Liver (tissue), 9 donors: ENCODE measurements around the gene OSBPL5. TPM values are rescaled to one million over a fixed set of nuclear protein-coding genes. Genes with fewer than 3 reads are reported as not detected.

Experiments used
- DNase-seq: peaks from one replicate; pipeline ENCODE4 v3.0.0-alpha.2; 2017; ENCODE audit warnings: low spot score
- H3K27ac ChIP-seq, 2 donors: one replicate each; pipeline ENCODE4 v1.7.0; 2013; ENCODE audit warnings: inconsistent platforms in 2 of 2, low read length in 2 of 2, control low read depth in 1 of 2, low read depth in 1 of 2, mild to moderate bottlenecking in 1 of 2
- H3K27me3 ChIP-seq, 4 donors: one replicate each; pipeline versions ENCODE4 v1.6.1 to v1.7.0; 2013; ENCODE audit warnings: low read length in 3 of 4, inconsistent platforms in 1 of 4, mild to moderate bottlenecking in 1 of 4, moderate library complexity in 1 of 4; ENCODE audit not compliant: control insufficient read depth in 4 of 4, insufficient read depth in 4 of 4
- H3K36me3 ChIP-seq, 4 donors: one replicate each; pipeline versions ENCODE4 v1.6.1 to v1.7.0; 2013; ENCODE audit warnings: low read length in 3 of 4, mild to moderate bottlenecking in 3 of 4, low read depth in 1 of 4, moderate library complexity in 1 of 4; ENCODE audit not compliant: control insufficient read depth in 4 of 4, insufficient read depth in 3 of 4
- H3K4me1 ChIP-seq, 4 donors: one replicate each; pipeline versions ENCODE4 v1.6.1 to v1.7.0; 2013; ENCODE audit warnings: low read length in 3 of 4, mild to moderate bottlenecking in 3 of 4, moderate library complexity in 1 of 4; ENCODE audit not compliant: control insufficient read depth in 4 of 4, insufficient read depth in 4 of 4
- H3K4me3 ChIP-seq, 3 donors: one replicate each; pipeline versions ENCODE4 v1.6.1 to v1.7.0; 2013; ENCODE audit warnings: low read length in 3 of 3, control low read depth in 1 of 3, low read depth in 1 of 3, mild to moderate bottlenecking in 1 of 3
- H3K9ac ChIP-seq, 2 donors: one replicate each; pipeline ENCODE4 v1.7.0; 2013; ENCODE audit warnings: low read length in 2 of 2, mild to moderate bottlenecking in 2 of 2, moderate library complexity in 2 of 2, control low read depth in 1 of 2, low read depth in 1 of 2
- H3K9me3 ChIP-seq, 4 donors: one replicate each; pipeline versions ENCODE4 v1.6.1 to v1.7.0; 2013; ENCODE audit warnings: low read length in 3 of 4; ENCODE audit not compliant: control insufficient read depth in 4 of 4
- ATF3 ChIP-seq: IDR thresholded peaks from 2 replicates; pipeline ENCODE4 v1.6.1; 2016; ENCODE audit warnings: antibody characterized with exemption
- CTCF ChIP-seq: fragments of 150-350 bp; IDR thresholded peaks from 2 replicates; pipeline ENCODE4 v1.5.1; 2017; ENCODE audit warnings: improper control_type of control experiment, low read depth, low read length; ENCODE audit not compliant: missing input control
- EGR1 ChIP-seq, 2 donors: IDR thresholded peaks; 2 replicates each; pipeline ENCODE4 v1.6.1; 2016 to 2018; ENCODE audit warnings: antibody characterized with exemption in 2 of 2, low read depth in 2 of 2
- FOXA1 ChIP-seq: IDR thresholded peaks from 2 replicates; pipeline ENCODE4 v1.6.1; 2016; ENCODE audit warnings: antibody characterized with exemption
- FOXA2 ChIP-seq: IDR thresholded peaks from 2 replicates; pipeline ENCODE4 v1.6.1; 2016; ENCODE audit warnings: antibody characterized with exemption
- GABPA ChIP-seq, 2 donors: IDR thresholded peaks in 1 of 2; conservative IDR thresholded peaks in 1 of 2; 2 replicates each; pipeline ENCODE4 v1.6.1; 2016; ENCODE audit warnings: antibody characterized with exemption in 2 of 2, mild to moderate bottlenecking in 1 of 2, moderate library complexity in 1 of 2
- HNF4A ChIP-seq, 2 donors: conservative IDR thresholded peaks; 2 replicates each; pipeline ENCODE4 v1.6.1; 2016; ENCODE audit warnings: antibody characterized with exemption in 2 of 2, mild to moderate bottlenecking in 2 of 2
- HNF4G ChIP-seq: IDR thresholded peaks from 2 replicates; pipeline ENCODE4 v1.6.1; 2016; ENCODE audit warnings: antibody characterized with exemption
- JUND ChIP-seq, 2 donors: IDR thresholded peaks; 2 replicates each; pipeline ENCODE4 v1.6.1; 2016; ENCODE audit warnings: antibody characterized with exemption in 2 of 2
- MAX ChIP-seq: IDR thresholded peaks from 2 replicates; pipeline ENCODE4 v1.6.1; 2016; ENCODE audit warnings: antibody characterized with exemption
- NR2F2 ChIP-seq: IDR thresholded peaks from 2 replicates; pipeline ENCODE4 v1.6.1; 2016; ENCODE audit warnings: antibody characterized with exemption
- RAD21 ChIP-seq, 2 donors: IDR thresholded peaks; 2 replicates each; pipeline ENCODE4 v1.6.1; 2016; ENCODE audit warnings: antibody characterized with exemption in 2 of 2, mild to moderate bottlenecking in 2 of 2
- REST ChIP-seq: IDR thresholded peaks from 2 replicates; pipeline ENCODE4 v1.6.1; 2016; ENCODE audit warnings: antibody characterized with exemption, mild to moderate bottlenecking
- RXRA ChIP-seq, 2 donors: IDR thresholded peaks; 2 replicates each; pipeline ENCODE4 v1.6.1; 2017 to 2018; ENCODE audit warnings: antibody characterized with exemption in 2 of 2, mild to moderate bottlenecking in 1 of 2
- SP1 ChIP-seq: IDR thresholded peaks from 2 replicates; pipeline ENCODE4 v1.6.1; 2018; ENCODE audit warnings: antibody characterized with exemption, mild to moderate bottlenecking
- TAF1 ChIP-seq: conservative IDR thresholded peaks from 2 replicates; pipeline ENCODE4 v1.6.1; 2016; ENCODE audit warnings: antibody characterized with exemption, mild to moderate bottlenecking
- YY1 ChIP-seq: IDR thresholded peaks from 2 replicates; pipeline ENCODE4 v1.6.1; 2016; ENCODE audit warnings: antibody characterized with exemption, mild to moderate bottlenecking
- WGBS: extraction: QIAGEN DNeasy Blood & Tissue Kit; methylation state at CpG from one replicate; pipeline ENCODE4 v1.1.7; 2013; 5-methylcytosine and 5-hydroxymethylcytosine counted together
- polyA plus RNA-seq, 2 donors: library from polyadenylated mRNA; stranded (reverse) in 1 of 2; unstranded in 1 of 2; fragments of 200-250 nt in 1 of 2; fragments of >200 nt in 1 of 2; fragmentation: Nextera tagmentation in 1 of 2; extraction: Ambion mirVana in 1 of 2; gene quantifications; one replicate each; pipeline versions ENCODE4 v1.2.1 to v1.2.3, GENCODE V29; 2013 to 2015
- total RNA-seq, 2 donors: library from RNA; depleted of rRNA; stranded (reverse); fragments of >200 nt; gene quantifications; one replicate each; pipeline ENCODE4 v1.2.3, GENCODE V29; 2014
- donor health status: healthy.
- donor health status: healthy.
- donor health status: healthy.
- donor health status: healthy.
- donor health status: healthy.

OSBPL5 gene
- total and polyA plus RNA-seq, 4 donors = 0.74 to 6.2 (median 3.9) TPM

- no peak for DNase-seq
Measured at GRCh38 chr11:3103076-3103475, 62.0 kb downstream of the OSBPL5 start.

GRCh38 chr11:3102641-3102921 lies 62.5 kb downstream of the OSBPL5 start:
- 88% methylated on average over 5 of the region's 5 CpGs for WGBS
- Histone ChIP-seq H3K9ac (no peak overlapping the region), H3K4me1 (no peaks in the 10 kb centered on the region), H3K27ac (no peak overlapping the region), H3K4me3 (no peak overlapping the region), H3K27me3 (no peaks in the 10 kb centered on the region), H3K36me3 (no peaks in the 10 kb centered on the region), H3K9me3 (no peaks in the 10 kb centered on the region)
- no peak for DNase-seq
- TF ChIP-seq MAX (no peak), RAD21 (IDR thresholded peaks at IDR 0.05) (no peak), HNF4A (conservative IDR thresholded peaks at IDR 0.05) (no peak), ATF3 (no peak), NR2F2 (no peak), YY1 (no peak), FOXA1 (no peak)

More at GRCh38 chr11:3103076-3103475, 62.0 kb downstream of the OSBPL5 start:
- H3K36me3 ChIP-seq = no peaks in the 10 kb centered on the region
- H3K9ac ChIP-seq = no peak overlapping the region
- H3K9me3 ChIP-seq = no peaks in the 10 kb centered on the region
- no peak overlapping the region for H3K27ac ChIP-seq
- H3K4me1 ChIP-seq = no peaks in the 10 kb centered on the region
- 84% methylated on average over 11 of the region's 11 CpGs for WGBS
- TF ChIP-seq RXRA (IDR thresholded peaks at IDR 0.05) (no peak), EGR1 (IDR thresholded peaks at IDR 0.05; ENCODE audit: low read depth in 2 of 2) (no peak), FOXA2 (no peak), RAD21 (IDR thresholded peaks at IDR 0.05) (no peak), SP1 (no peak), FOXA1 (no peak), TAF1 (no peak), YY1 (no peak), NR2F2 (no peak), HNF4G (no peak), JUND (IDR thresholded peaks at IDR 0.05) (no peak), HNF4A (conservative IDR thresholded peaks at IDR 0.05) (no peak), CTCF (no peak)
- no peaks in the 10 kb centered on the region for H3K27me3 ChIP-seq
- no peak overlapping the region for H3K4me3 ChIP-seq

GRCh38 chr11:3101921-3102640 lies 63.0 kb downstream of the OSBPL5 start:
- Histone ChIP-seq H3K27ac (no peak overlapping the region), H3K9ac (no peak overlapping the region), H3K4me3 (no peak overlapping the region), H3K27me3 (no peaks in the 10 kb centered on the region), H3K36me3 (no peaks in the 10 kb centered on the region), H3K9me3 (no peaks in the 10 kb centered on the region), H3K4me1 (no peaks in the 10 kb centered on the region)
- WGBS = 84% methylated on average over 20 of the region's 20 CpGs
- DNase-seq = no peak
- TF ChIP-seq RAD21 (IDR thresholded peaks at IDR 0.05) = no peak
- TF ChIP-seq NR2F2 = no peak
- TF ChIP-seq FOXA2 = no peak
- TF ChIP-seq EGR1 (IDR thresholded peaks at IDR 0.05; ENCODE audit: low read depth in 2 of 2) = no peak
- TF ChIP-seq FOXA1 = no peak
- TF ChIP-seq ATF3 = no peak
- TF ChIP-seq TAF1 = no peak
- TF ChIP-seq REST = no peak
- TF ChIP-seq YY1 = no peak
- no peak for TF ChIP-seq CTCF
- no peak for TF ChIP-seq HNF4A (conservative IDR thresholded peaks at IDR 0.05)
- TF ChIP-seq GABPA (IDR thresholded peaks at IDR 0.05 in 1 of 2, conservative IDR thresholded peaks at IDR 0.05 in 1 of 2) = no peak
- no peak for TF ChIP-seq JUND (IDR thresholded peaks at IDR 0.05)
- no peak for TF ChIP-seq MAX
